Heart left ventricle (tissue), 13 donors: Measurements from ENCODE around the gene SLC2A8.

Experiments
- POLR2A ChIP-seq, 2 donors: fragments of 450-650 bp; IDR thresholded peaks; one replicate each; pipeline ENCODE4 v1.6.1; 2017; ENCODE audit warnings: antibody characterized with exemption in 2 of 2, mild to moderate bottlenecking in 2 of 2, moderate library complexity in 2 of 2
- TF ChIP-seq, protein P1 (sequence below), 12 donors: fragments of 200-600 bp; sonication (generic) in 4 of 12; IDR thresholded peaks; one replicate each; pipeline versions ENCODE4 v1.5.0 to v1.8.0; 2018 to 2022; ENCODE audit warnings: antibody characterized with exemption in 12 of 12, mild to moderate bottlenecking in 5 of 12
- donor health status: ischemic (EF 13 %, LVEDD 7.1; RV severe dilation, severe dysfunction).
- donor health status: DM: no; HTN: yes; CAD: no.
- donor health status: DM: no; HTN: no; CAD: no.
- donor health status: ischemic (EF 25% LVEDD 6.9; RV normal size, moderate dysfunction).
- donor health status: ischemic (EF 25% LVEDD 5.7; RV mildly dilated, moderate dysfunction).
- donor health status: ischemic (EF 35%, LVEDD 5.7; RV mildly dilated, moderate dysfunction).
- donor health status: nonischemic (EF 11% LVEDD 7.7; RV severe dilation, severe dysfunction).
- donor health status: DM: yes; HTN: yes; CAD: no.
- donor health status: PGD.
- donor health status: ischemic (EF 29% LVEDD 5.4; RV normal size, mild dysfunction).
- donor health status: nonischemic (EF 23%, LVEDD 6.1; RV moderate dilation, normal function).

DNA sequence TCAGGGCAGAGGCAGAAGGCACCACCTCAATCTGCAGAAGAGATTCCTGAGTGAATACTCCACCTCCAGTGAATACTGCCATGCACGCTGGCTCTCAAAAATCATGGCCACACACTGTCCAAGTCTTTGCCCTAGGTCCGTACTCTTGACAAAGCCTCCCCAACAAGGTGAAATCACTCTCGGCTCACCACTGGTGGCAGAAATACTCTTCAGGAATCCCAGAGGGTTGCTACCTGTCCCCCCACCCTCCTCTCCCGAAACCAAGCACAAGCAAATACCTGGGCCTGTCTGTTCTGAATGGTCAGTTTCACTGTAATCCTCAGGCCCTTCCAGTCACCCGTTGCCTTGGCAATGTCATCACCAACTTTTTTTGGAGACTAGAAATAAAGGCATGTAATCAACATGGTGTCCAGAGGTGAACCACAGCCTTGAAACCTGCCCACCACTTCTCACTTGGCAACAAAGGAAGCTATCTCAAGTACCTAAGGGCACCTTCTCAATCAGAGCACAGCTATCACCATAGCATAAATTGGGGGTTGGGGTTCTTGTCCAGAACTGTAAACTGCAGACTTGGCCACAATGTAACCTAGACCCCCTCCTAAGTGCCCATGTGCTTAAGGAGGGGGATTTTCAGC, 52.5 kb downstream of the SLC2A8 start:
- TF ChIP-seq, protein P1, sequence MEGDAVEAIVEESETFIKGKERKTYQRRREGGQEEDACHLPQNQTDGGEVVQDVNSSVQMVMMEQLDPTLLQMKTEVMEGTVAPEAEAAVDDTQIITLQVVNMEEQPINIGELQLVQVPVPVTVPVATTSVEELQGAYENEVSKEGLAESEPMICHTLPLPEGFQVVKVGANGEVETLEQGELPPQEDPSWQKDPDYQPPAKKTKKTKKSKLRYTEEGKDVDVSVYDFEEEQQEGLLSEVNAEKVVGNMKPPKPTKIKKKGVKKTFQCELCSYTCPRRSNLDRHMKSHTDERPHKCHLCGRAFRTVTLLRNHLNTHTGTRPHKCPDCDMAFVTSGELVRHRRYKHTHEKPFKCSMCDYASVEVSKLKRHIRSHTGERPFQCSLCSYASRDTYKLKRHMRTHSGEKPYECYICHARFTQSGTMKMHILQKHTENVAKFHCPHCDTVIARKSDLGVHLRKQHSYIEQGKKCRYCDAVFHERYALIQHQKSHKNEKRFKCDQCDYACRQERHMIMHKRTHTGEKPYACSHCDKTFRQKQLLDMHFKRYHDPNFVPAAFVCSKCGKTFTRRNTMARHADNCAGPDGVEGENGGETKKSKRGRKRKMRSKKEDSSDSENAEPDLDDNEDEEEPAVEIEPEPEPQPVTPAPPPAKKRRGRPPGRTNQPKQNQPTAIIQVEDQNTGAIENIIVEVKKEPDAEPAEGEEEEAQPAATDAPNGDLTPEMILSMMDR (IDR thresholded peaks at IDR 0.05), result no peak
- no peak for TF ChIP-seq POLR2A (IDR thresholded peaks at IDR 0.05)
